ENCODE measurements around the gene OR5L1. TPM values are rescaled to one million over a fixed set of nuclear protein-coding genes. Genes with fewer than 3 reads are reported as not detected.

OR5L1 gene
- total RNA-seq: not detected
- long read RNA-seq: 0 reads

DNA sequence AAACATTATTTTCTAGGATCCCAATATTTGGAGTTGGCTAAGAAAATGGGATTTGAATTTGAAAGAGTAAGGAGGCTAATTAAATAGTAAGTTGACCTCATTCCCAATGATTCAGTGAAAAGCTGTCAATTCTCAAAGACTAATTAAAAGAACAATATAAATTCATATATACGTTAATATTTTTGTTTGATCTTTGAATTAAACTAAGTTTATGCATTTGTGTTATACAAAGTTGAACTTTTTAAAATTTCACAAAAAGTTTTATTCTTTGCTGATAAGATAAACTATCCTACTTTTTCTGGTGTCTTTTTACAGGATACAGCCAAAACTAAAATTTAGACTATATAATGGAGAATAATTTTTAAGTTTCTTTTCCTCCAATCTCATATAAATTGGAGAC, at the start of gene OR5L1:
Gene OR5L1 (plus strand): TSS at position 301 of the 400 bp plus-strand sequence. CDS start 100 bp downstream, outside the sequence.
- no peak for ATAC-seq
- intact Hi-C loops (cut with micrococcal nuclease): no loop called here
- DNase-seq: no peak

DNA sequence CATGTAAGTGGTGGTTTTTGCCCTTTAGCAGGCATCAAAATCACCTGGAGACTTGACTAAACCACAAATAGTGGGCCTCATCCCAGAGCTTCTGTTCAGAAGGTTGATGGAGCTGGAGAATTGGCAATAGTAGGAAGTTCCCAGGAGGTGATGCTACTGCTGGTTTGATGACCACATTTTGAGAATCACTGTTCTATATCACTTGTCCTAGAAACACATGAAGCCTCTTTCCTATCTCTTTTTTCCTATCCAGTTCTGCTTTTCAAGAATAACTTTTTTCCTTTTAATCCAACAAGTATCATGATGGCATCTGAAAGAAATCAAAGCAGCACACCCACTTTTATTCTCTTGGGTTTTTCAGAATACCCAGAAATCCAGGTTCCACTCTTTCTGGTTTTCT, 38.0 kb upstream of the OR5L1 start, which contains the start of gene OR5D13:
Gene OR5D13 (plus strand): TSS at position 301 of the 400 bp plus-strand sequence. CDS start 0 bp downstream, at position 301.
- ATAC-seq (no peak), DNase-seq (no peak)
- intact Hi-C loops (cut with micrococcal nuclease): no loop called here

DNA sequence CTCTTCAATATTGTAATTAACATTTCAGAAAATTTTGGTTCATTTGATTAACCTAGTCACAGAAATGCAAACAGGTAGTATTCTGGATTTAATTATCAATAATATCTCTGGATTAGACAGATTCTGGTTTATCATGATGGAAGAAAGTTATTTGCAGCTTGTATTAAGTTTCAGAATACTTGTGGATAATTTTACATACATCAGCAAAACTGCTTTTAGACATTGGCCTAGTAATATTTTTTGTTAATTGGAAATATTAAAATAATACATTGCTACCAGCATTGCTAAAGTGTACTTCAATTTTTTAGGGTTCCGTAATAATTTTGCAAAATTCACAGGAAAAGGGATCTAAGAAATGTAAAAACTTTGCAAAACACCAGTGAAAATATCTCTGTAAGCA, 19.6 kb upstream of the OR5L1 start:
- intact Hi-C loops (cut with micrococcal nuclease): no loop called here
- ATAC-seq (no peak), DNase-seq (no peak)

DNA sequence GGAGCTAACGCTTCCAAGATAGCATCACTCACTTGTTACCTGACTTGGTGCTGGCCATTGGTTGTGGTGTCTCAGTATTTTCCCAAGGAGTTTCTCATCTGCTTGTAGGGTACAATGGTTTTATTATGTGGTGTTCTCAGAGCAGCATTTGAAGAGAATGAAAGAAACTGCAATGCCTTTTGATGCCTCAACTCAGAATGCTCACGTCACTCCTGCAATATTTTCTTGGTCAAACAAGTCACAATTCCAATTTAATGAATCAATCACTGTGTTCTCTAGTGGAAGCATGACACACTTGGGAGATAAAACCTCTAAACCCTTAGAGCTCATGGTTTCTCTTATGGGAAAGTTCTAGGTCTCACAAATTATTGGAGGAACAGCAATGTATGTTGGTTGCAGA, 17.8 kb upstream of the OR5L1 start:
- intact Hi-C loops (cut with micrococcal nuclease): no loop called here
- ATAC-seq (no peak), DNase-seq (no peak)

DNA sequence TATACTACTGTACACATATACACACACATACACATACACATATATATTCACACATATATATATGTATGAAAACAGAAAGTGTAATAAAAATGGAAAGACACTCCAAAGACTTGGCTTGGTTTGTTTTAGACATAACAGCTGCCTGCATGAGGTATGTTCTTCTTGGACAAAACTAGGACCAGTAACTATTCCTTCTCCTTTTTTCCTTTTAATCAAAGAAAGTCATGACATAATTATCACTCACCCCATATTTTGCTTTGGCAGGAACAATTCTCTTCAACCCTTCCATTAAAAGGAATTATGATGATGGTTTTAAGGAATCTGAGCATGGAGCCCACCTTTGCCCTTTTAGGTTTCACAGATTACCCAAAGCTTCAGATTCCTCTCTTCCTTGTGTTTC, 15.9 kb upstream of the OR5L1 start, which contains the start of gene OR5D14:
Gene OR5D14 (plus strand): TSS at position 301 of the 400 bp plus-strand sequence. CDS start 0 bp downstream, at position 301.
- no peak for ATAC-seq
- no peak for DNase-seq
- intact Hi-C loops (cut with micrococcal nuclease): no loop called here

DNA sequence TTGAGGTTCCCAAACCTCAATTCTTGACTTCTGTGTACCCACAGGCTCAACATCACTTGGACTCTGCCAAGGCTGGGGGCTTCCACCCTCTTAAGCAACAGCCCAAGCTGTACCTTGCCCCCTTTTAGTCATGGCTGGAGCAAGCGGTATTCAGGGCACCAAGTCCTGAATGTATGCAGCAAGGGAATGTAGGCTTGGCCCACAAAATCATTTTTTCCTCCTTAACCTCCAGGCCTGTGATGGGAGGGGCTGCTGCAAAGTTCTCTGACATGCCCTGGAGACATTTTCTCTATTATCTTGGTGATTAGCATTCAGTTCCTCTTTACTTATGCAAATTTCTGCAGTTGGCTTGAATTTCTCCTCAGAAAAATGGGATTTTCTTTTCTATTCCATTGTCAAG, 4.9 kb upstream of the OR5L1 start:
- no peak for ATAC-seq
- intact Hi-C loops (cut with micrococcal nuclease): no loop called here
- no peak for DNase-seq

DNA sequence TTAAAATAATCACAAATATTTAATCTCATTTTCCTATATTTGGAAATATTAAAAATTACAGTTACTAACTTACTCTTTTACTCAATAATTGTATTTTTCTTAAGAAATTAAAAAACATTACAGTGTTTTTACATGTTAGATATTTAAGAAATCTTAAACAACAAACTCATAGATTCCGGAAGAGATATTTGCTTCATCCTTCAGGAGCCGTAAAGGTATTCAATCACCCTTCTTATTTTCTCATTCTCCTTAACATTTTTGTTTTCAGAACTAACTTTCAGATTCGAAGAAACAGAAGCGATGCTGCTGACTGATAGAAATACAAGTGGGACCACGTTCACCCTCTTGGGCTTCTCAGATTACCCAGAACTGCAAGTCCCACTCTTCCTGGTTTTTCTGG, 8.2 kb downstream of the OR5L1 start, which contains the start of gene OR5D18:
Gene OR5D18 (plus strand): TSS at position 301 of the 400 bp plus-strand sequence. CDS start 0 bp downstream, at position 301.
- intact Hi-C loops (cut with micrococcal nuclease): no loop called here
- no peak for DNase-seq

DNA sequence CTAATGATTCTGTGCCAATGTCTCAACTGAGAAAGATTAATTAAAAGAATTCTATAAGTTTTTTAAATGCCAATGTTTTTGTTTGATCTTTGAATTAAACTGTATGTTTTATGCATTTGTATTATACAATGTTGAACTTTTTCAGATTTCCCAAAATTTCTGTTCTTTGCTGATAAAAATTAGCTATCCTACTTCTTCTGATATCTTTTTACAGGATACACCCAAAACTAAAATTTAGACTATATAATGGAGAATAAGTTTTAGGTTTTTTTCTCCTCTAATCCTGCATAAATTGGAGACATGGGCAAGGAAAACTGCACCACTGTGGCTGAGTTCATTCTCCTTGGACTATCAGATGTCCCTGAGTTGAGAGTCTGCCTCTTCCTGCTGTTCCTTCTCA, 15.8 kb downstream of the OR5L1 start, which contains the start of gene OR5L2:
Gene OR5L2 (plus strand): TSS at position 301 of the 400 bp plus-strand sequence. CDS start 0 bp downstream, at position 301.
- DNase-seq: no peak
- intact Hi-C loops (cut with micrococcal nuclease): no loop called here
- ATAC-seq: no peak

More for the DNA sequence above, 8.2 kb downstream of the OR5L1 start, which contains the start of gene OR5D18:
- no peak for ATAC-seq

DNA sequence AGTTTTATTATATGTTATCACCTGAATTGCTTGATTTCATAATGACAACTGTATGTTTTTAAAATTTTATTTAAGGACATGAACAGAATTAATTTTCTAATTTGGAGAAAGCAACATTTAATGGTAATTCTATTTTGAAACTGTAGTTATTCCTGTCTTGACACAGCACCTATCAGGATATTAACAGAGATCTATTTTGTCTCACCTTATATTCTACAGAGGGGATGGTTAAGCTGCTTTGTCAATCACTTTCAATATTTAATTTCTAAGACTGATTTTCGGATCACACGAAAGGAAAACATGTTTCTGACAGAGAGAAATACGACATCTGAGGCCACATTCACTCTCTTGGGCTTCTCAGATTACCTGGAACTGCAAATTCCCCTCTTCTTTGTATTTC, 27.3 kb downstream of the OR5L1 start, which contains the start of gene OR5D16:
Gene OR5D16 (plus strand): TSS at position 301 of the 400 bp plus-strand sequence. CDS start 0 bp downstream, at position 301.
- no peak for ATAC-seq
- intact Hi-C loops (cut with micrococcal nuclease): no loop called here
- DNase-seq: no peak

DNA sequence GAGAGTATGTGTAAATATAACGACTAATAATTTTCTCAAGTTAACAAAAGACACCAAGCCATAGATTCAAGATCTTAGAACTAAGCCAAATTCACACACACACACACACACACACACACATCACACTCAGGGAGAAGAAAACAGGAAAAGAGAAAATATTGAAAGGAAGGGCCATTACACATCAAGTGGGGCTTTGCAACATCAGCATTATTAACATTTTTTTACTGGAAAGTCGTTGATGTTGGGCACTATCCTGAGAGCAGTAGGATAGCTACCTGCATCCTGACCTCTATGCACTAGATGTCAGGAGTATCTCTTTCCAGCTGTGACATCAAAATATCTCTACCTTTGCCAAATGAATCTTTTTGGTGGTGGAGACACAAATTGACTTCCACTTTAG, 36.3 kb downstream of the OR5L1 start:
- DNase-seq: no peak
- ATAC-seq: no peak
- intact Hi-C loops (cut with micrococcal nuclease): no loop called here

DNA sequence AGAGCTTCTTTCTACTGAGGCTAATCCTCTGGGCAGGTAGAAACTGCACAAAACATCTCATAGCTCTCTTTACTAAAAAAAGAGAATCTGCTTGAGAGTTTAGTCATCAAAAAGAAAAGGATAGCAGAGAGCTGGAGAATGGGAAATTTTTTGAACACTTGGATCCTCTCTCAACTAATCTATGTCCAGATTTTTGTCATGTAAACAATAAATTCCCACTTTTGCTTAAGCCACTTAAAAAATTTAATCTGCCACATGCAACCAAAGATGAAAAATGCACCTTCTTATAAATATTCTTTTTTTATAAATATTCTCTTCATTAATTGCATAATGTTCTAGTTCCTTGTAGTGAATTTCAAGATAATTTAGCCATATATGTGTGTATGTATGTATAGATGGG, 37.9 kb downstream of the OR5L1 start:
- intact Hi-C loops (cut with micrococcal nuclease): no loop called here
- ATAC-seq (no peak), DNase-seq (no peak)

DNA sequence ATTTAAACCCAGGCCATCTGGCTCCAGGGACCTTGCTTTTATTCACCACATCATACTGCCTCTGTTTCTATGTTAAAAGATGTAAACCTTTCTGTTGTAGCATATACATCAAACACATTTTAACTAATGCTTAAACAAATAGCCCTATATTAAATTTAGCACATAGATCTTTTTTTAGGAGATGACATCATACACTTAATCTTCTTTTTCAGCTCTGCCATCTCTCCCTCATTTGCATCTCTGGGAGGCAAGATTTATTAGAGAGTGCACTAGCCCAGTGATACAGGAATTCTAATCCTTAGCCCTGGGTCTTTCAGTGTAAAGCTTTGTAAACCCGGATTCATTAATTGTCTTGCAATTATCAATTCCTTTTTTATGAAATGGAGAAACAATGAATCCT, 41.0 kb downstream of the OR5L1 start:
- intact Hi-C loops (cut with micrococcal nuclease): no loop called here

DNA sequence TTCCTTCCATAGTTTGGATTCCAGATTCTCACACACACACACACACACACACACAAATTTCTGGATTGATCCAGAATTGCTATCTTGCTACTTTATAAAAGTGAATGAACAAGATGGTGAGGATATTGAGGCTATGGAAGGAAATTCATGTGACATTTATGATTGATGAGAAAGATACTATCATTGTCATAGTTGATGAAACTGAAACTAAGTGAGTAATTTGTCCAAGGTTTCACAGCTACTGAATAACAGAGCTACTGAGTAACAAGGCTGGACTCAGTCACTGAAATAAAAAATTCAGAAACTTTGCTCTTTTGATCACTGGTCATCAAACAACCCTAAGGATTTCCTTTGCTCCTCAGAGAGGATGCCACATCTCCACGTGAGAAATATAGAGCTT, 43.5 kb downstream of the OR5L1 start:
- ATAC-seq (no peak), DNase-seq (no peak)
- intact Hi-C loops (cut with micrococcal nuclease): no loop called here

More for the DNA sequence above, 41.0 kb downstream of the OR5L1 start:
- ATAC-seq (no peak), DNase-seq (no peak)

Other genes starting within 250 kb of the OR5L1 start
- gene OR4C16, start 239.2 kb upstream of the OR5L1 start, total RNA-seq: not detected
- gene OR4C11, start 203.7 kb upstream of the OR5L1 start, total RNA-seq: not detected
- not detected for gene OR4P4, start 176.3 kb upstream of the OR5L1 start, total RNA-seq
- not detected for gene OR4S2, start 163.0 kb upstream of the OR5L1 start, total RNA-seq
- not detected for gene OR4C6, start 149.2 kb upstream of the OR5L1 start, total RNA-seq
- not detected for gene OR5D13, start 37.9 kb upstream of the OR5L1 start, total RNA-seq
- not detected for gene OR5D14, start 15.8 kb upstream of the OR5L1 start, total RNA-seq
- gene OR5D18, start 8.3 kb downstream of the OR5L1 start, total RNA-seq: not detected
- gene OR5L2, start 15.9 kb downstream of the OR5L1 start, total RNA-seq: not detected
- gene OR5D16, start 27.4 kb downstream of the OR5L1 start, total RNA-seq: not detected
- not detected for gene TRIM51, start 71.9 kb downstream of the OR5L1 start, total RNA-seq
- gene OR5W2, start 103.2 kb downstream of the OR5L1 start, total RNA-seq: not detected
- not detected for gene OR5I1, start 125.0 kb downstream of the OR5L1 start, total RNA-seq
- gene OR10AG1, start 158.6 kb downstream of the OR5L1 start, total RNA-seq: not detected
- gene OR5F1, start 183.3 kb downstream of the OR5L1 start, total RNA-seq: not detected
- gene OR5AS1, start 216.3 kb downstream of the OR5L1 start, total RNA-seq: not detected

Data from left ventricle myocardium superior (tissue), 1 donor.